Stomach smooth muscle (tissue), 2 donors: Measurements from ENCODE around the gene DAPK2.
A peak's percentile ranks its signal among the peaks of the same experiment; 100 is the strongest.

ENCODE experiments used
- H3K27ac ChIP-seq: one replicate; pipeline ENCODE4 v1.7.0; 2013; ENCODE audit warnings: mild to moderate bottlenecking, low read length, inconsistent platforms
- H3K27me3 ChIP-seq, 2 donors: one replicate each; pipeline ENCODE4 v1.7.0; 2013; ENCODE audit warnings: low read length in 2 of 2; ENCODE audit not compliant: insufficient read depth in 2 of 2, control insufficient read depth in 1 of 2
- H3K36me3 ChIP-seq, 2 donors: one replicate each; pipeline ENCODE4 v1.7.0; 2013; ENCODE audit warnings: low read length in 2 of 2; ENCODE audit not compliant: control insufficient read depth in 2 of 2, insufficient read depth in 2 of 2
- H3K4me1 ChIP-seq: one replicate; pipeline ENCODE4 v1.7.0; 2013; ENCODE audit warnings: low read length; ENCODE audit not compliant: control insufficient read depth, insufficient read depth
- H3K4me3 ChIP-seq, 2 donors: one replicate each; pipeline ENCODE4 v1.7.0; 2013; ENCODE audit warnings: low read length in 2 of 2
- H3K9ac ChIP-seq, 2 donors: one replicate each; pipeline ENCODE4 v1.7.0; 2013; ENCODE audit warnings: low read length in 2 of 2, mild to moderate bottlenecking in 1 of 2
- H3K9me3 ChIP-seq, 2 donors: one replicate each; pipeline ENCODE4 v1.7.0; 2013; ENCODE audit warnings: low read length in 2 of 2; ENCODE audit not compliant: control insufficient read depth in 2 of 2
- donor health status: healthy.
- donor health status: Pancreatic carcinoma.

The DAPK2 gene

DNA sequence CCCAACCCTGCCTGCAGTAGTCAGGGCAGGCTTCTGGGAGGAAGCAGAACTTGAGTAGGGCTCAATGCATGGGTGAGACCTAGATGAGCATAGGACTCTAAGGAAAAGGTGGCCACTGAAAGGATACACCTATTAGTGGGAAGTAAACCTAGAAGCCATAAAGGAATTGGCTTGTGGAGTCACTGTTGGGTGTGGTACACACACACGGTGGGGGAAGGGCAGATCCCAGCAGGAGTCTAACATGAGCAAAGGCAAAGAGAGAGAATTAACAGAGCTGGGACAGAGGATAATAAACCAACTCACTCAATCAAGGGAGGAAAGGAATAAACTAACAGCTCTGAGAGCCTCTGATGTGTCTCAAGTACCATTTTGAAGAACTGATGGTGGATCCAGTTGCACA is 23.1 kb downstream of the DAPK2 start:
- Histone ChIP-seq H3K27ac (no peak overlapping the region), H3K9ac (no peak overlapping the region), H3K4me3 (no peak overlapping the region), H3K4me1 (peaks cover 9% of the 10 kb centered on the region), H3K36me3 (no peaks in the 10 kb centered on the region), H3K9me3 (no peaks in the 10 kb centered on the region), H3K27me3 (no peaks in the 10 kb centered on the region)

- H3K9me3 ChIP-seq, result no peaks in the 10 kb centered on the region
- no peaks in the 10 kb centered on the region for H3K27me3 ChIP-seq
- no peak overlapping the region for H3K27ac ChIP-seq
- peaks cover 9% of the 10 kb centered on the region for H3K4me1 ChIP-seq
- H3K9ac ChIP-seq, result no peak overlapping the region
- no peak overlapping the region for H3K4me3 ChIP-seq
- H3K36me3 ChIP-seq, result no peaks in the 10 kb centered on the region
Observed at GRCh38 chr15:64022571-64022970, 23.7 kb downstream of the DAPK2 start.

DNA sequence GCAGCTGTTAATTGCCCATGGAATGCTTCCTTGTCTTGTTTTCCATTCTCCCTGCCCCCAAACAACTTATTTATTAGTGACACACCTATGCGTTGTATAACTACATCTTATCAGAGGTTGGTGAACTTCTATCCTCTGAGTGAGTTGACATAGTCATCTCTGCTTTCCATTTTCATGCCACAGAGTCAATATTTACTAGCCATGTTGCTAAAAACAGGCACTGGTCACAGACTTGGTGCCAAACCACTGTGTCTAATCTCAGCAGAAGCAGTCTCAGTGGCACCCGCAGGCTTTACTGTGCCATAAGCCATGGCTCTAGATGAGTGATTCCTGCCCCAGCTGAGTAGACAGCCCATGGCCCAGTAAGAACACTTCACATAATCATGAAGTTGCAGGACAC is 26.5 kb downstream of the DAPK2 start:
- Histone ChIP-seq H3K9me3 (no peaks in the 10 kb centered on the region), H3K27me3 (no peaks in the 10 kb centered on the region), H3K36me3 (no peaks in the 10 kb centered on the region), H3K4me1 (peaks cover 9% of the 10 kb centered on the region), H3K27ac (no peak overlapping the region), H3K9ac (peak overlapping the region in 1 of 2 donors; percentile 16), H3K4me3 (no peak overlapping the region)

DNA sequence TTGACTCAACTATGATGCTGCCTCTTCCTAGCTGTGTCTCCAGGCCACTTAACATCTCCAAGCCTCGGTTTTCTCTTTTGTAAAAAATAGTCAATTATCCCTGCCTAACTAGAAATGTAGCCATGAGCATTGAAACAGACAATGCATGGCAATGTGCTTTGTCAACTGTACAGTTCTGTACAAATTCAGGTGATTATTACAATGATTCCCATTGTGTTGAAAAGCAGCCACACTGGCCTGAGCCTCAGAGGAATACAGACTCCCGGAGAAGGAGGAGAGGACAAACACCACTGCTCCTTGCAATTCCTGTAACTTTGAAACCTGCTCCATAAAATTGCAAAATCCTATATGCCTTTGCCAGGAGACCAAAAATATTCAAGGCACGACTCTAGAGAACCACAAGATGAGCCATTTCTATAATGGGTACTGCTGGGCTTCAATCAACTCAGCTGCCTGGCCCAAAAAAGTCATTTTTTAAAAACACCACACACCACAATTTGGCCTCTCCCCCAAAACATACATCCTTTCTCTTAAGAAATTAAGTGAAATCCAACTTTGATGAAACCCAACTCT is 28.6 kb downstream of the DAPK2 start:
- no peak overlapping the region for H3K9ac ChIP-seq
- no peaks in the 10 kb centered on the region for H3K27me3 ChIP-seq
- peaks cover 11% of the 10 kb centered on the region for H3K4me1 ChIP-seq

DNA sequence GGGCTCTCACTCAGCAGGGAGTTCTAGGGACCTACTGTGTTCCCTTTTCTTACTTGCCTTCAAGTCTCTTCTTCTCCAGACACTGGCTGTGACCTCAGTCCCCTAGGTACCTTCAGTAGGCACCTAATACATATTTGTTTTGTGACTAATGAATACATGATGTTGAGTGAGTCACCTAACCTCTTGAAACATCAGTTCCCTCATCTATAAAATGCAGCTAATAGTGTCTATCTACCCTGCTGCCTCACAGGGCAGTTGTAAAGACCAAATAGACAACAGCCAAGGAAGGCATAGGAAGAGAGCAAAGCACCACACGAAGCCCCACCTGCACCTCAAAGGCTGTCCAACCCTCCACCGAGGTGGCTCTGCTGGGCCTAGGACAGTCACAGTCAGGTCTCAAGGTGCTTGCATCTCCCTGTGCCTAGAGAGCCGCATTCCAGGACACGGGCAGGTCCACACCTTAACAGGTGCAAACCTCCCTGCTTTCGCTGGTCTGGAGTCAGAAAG is 29.1 kb downstream of the DAPK2 start:
- Histone ChIP-seq H3K9ac (no peak overlapping the region), H3K27me3 (no peaks in the 10 kb centered on the region), H3K27ac (no peak overlapping the region)

More for the DNA sequence above, 28.6 kb downstream of the DAPK2 start:
- Histone ChIP-seq H3K27ac (no peak overlapping the region), H3K4me3 (no peak overlapping the region), H3K9me3 (no peaks in the 10 kb centered on the region), H3K36me3 (no peaks in the 10 kb centered on the region)

GRCh38 chr15:64016257-64016656 is 30.0 kb downstream of the DAPK2 start:
- Histone ChIP-seq H3K27me3 (no peaks in the 10 kb centered on the region), H3K4me1 (peaks cover 7% of the 10 kb centered on the region), H3K36me3 (no peaks in the 10 kb centered on the region), H3K27ac (no peak overlapping the region), H3K4me3 (no peak overlapping the region), H3K9ac (no peak overlapping the region), H3K9me3 (no peaks in the 10 kb centered on the region)

More for the DNA sequence above, 29.1 kb downstream of the DAPK2 start:
- no peaks in the 10 kb centered on the region for H3K9me3 ChIP-seq
- peaks cover 11% of the 10 kb centered on the region for H3K4me1 ChIP-seq
- H3K36me3 ChIP-seq, result no peaks in the 10 kb centered on the region
- H3K4me3 ChIP-seq, result no peak overlapping the region

DNA sequence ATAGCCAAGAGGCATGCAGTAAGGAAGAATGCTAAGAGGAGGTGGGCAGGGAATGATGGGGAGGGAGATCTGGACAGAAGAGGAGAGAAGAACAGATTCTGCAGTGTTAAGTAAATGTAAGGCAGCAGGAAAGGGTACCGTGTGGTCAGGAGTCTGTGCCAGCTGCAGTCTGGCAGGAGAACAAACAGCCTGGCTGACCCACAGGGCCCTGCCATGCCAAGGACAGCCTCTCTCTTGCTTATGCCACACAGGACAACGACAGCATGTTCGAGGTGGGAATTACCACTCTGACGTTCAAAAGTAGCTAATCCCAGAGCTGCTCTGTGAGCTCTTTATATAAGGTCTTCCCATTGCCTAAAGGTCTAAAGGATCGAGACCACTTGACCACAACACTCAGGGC is 31.3 kb downstream of the DAPK2 start:
- Histone ChIP-seq H3K27ac (no peak overlapping the region), H3K4me3 (no peak overlapping the region), H3K9ac (no peak overlapping the region), H3K9me3 (no peaks in the 10 kb centered on the region), H3K27me3 (no peaks in the 10 kb centered on the region), H3K4me1 (peaks cover 3% of the 10 kb centered on the region), H3K36me3 (no peaks in the 10 kb centered on the region)

DNA sequence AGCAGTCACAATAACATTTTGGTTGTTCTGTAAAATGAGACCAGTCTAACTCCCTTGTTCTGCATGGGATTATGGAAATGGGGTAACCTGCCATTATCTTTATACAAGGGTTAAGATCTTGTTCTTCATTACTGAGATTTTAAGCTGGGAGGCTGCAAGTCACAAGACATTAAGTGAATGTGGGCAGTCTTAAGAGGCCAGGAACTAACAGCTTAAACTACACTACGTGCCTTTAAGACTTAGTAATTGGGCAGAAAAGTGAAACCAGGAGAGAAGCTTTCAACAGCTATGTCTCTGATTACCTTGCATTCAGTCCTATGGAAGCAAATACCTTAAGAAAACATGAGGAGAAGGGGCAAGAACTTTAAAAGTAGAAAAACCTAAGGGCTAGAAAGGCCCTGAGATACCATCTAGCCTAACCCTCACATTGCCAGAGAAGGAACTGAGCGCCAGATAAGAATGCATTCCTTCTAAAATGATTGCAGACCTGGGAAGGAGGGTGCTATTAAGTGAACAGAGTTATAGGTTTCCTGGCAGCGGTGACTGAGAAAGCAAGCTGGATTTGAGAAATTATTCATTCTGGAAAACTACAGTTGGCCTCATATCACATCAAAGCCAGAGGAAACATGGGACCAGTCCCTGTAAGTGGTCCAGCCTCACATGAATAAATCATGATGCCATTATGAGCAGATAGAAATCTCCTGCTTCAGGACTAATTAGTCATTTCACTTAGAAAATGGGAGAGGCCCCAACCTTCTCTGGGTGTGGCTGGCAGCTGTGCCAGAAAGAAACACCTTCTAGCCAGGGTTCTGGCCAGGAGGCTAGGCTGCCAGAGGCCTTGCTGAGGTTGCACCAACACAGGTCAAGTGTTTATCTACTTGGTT is 32.9 kb downstream of the DAPK2 start:
- Histone ChIP-seq H3K36me3 (no peaks in the 10 kb centered on the region), H3K27me3 (no peaks in the 10 kb centered on the region), H3K9me3 (no peaks in the 10 kb centered on the region), H3K9ac (no peak overlapping the region), H3K4me1 (peaks cover 2% of the 10 kb centered on the region), H3K4me3 (no peak overlapping the region), H3K27ac (no peak overlapping the region)

- Histone ChIP-seq H3K9ac (no peak overlapping the region), H3K27me3 (no peaks in the 10 kb centered on the region), H3K36me3 (no peaks in the 10 kb centered on the region), H3K27ac (no peak overlapping the region), H3K9me3 (no peaks in the 10 kb centered on the region), H3K4me3 (no peak overlapping the region), H3K4me1 (peaks cover 2% of the 10 kb centered on the region)
Observed at GRCh38 chr15:64011736-64012135, 34.5 kb downstream of the DAPK2 start.

DNA sequence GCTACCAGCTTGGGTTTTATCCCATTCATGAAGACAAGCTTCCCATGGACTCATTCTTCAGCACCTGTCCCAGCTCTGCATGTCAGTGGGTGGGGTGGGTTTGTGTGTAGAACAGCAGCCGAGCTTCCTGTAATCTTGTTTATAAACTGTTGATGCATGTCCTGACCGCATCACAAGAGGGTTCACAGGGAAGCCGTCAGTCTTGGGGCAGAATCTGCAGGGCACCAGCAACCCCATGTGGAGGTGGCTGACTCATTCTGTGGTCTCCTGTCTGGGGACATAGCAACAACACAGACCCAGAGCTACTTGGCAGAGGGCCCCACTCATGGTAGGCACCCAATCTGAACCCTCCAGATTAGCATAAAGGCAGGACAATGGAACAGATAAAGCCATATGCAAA is 35.6 kb downstream of the DAPK2 start:
- Histone ChIP-seq H3K9ac (no peak overlapping the region), H3K4me1 (peaks cover 2% of the 10 kb centered on the region), H3K9me3 (no peaks in the 10 kb centered on the region), H3K4me3 (no peak overlapping the region), H3K27me3 (no peaks in the 10 kb centered on the region), H3K27ac (no peak overlapping the region), H3K36me3 (no peaks in the 10 kb centered on the region)

DNA sequence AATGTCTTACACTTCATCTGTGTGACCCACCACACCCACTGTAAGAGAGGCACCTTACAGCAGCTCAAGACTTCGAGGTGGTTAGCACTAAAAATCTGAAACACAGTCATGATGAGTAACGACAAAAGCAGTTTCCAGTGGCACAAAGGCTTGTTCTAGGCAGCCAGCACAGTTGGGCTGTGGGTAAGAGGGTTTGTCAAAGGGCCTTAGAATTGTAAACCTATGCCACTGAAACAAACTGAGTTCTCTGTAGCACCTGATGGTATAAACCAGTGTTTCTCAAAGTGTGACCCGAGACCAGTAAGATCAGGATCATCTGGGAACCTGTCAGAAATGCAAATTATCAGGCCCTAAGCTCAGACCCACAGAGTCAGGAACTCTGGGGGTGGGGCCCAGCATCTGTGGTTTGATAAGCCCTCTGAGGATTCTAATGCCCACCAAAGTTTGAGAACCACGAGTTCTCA is 36.5 kb downstream of the DAPK2 start:
- no peak overlapping the region for H3K9ac ChIP-seq
- peaks cover 2% of the 10 kb centered on the region for H3K4me1 ChIP-seq
- no peak overlapping the region for H3K27ac ChIP-seq

More for the DNA sequence above, 36.5 kb downstream of the DAPK2 start:
- no peaks in the 10 kb centered on the region for H3K9me3 ChIP-seq
- H3K27me3 ChIP-seq, result no peaks in the 10 kb centered on the region
- H3K4me3 ChIP-seq, result no peak overlapping the region
- H3K36me3 ChIP-seq, result no peaks in the 10 kb centered on the region
